ENCODE results near the gene RASAL1. TPM values are rescaled to one million over a fixed set of nuclear protein-coding genes. Genes with fewer than 3 reads are reported as not detected.
A peak's percentile ranks its signal among the peaks of the same experiment; 100 is the strongest.

Gene RASAL1
- total and polyA plus RNA-seq, 7 experiments from 2014 or later = 0.19 to 2.1 (median 1.4) TPM

- ChIA-PET CTCF (no interaction called here), POLR2A (no interaction called here)
- Histone ChIP-seq H3K4me1 (ENCODE audit: control insufficient read depth in 2 of 2, insufficient read depth in 2 of 2, low read length in 2 of 2) (no peaks in the 10 kb centered on the region), H3K4me3 (ENCODE audit: low read length) (no peak overlapping the region), H3K9me3 (ENCODE audit: control insufficient read depth in 2 of 3, low read length in 3 of 3) (no peaks in the 10 kb centered on the region), H3K27me3 (ENCODE audit: control insufficient read depth in 2 of 2, insufficient read depth in 2 of 2, low read length in 2 of 2) (no peaks in the 10 kb centered on the region), H3K27ac (ENCODE audit: low read depth, low read length) (no peak overlapping the region), H3K36me3 (ENCODE audit: control insufficient read depth in 2 of 3, insufficient read depth in 3 of 3, low read length in 3 of 3) (peaks cover 7 to 97% (median 13%) of the 10 kb centered on the region in 3 experiments)
- H3K36me3 Mint-ChIP-seq = peaks cover 0 to 34% (median 8%) of the 10 kb centered on the region in 5 donors
- H3K4me3 Mint-ChIP-seq = no peak overlapping the region
- H3K4me1 Mint-ChIP-seq = peaks cover 0 to 2% (median 0%) of the 10 kb centered on the region in 7 donors
- H3K27me3 Mint-ChIP-seq = no peaks in the 10 kb centered on the region
- no peak overlapping the region for H3K27ac Mint-ChIP-seq
- no peak for ATAC-seq
- intact Hi-C loops (cut with micrococcal nuclease) = no loop called here
- no peaks in the 10 kb centered on the region for H3K9me3 Mint-ChIP-seq
- no peak for DNase-seq
These were observed 28.5 kb upstream of the RASAL1 start for GRCh38 chr12:113164014-113164413.

- intact Hi-C loops (cut with micrococcal nuclease) = no loop called here
- Mint-ChIP-seq H3K36me3 (peaks cover 0 to 35% (median 8%) of the 10 kb centered on the region in 5 donors), H3K27me3 (no peaks in the 10 kb centered on the region), H3K9me3 (no peaks in the 10 kb centered on the region), H3K27ac (no peak overlapping the region), H3K4me1 (peaks cover 0 to 2% (median 0%) of the 10 kb centered on the region in 7 donors), H3K4me3 (no peak overlapping the region)
- Histone ChIP-seq H3K4me1 (ENCODE audit: control insufficient read depth in 2 of 2, insufficient read depth in 2 of 2, low read length in 2 of 2) (no peaks in the 10 kb centered on the region), H3K9me3 (ENCODE audit: control insufficient read depth in 2 of 3, low read length in 3 of 3) (no peaks in the 10 kb centered on the region), H3K27ac (ENCODE audit: low read depth, low read length) (no peak overlapping the region), H3K36me3 (ENCODE audit: control insufficient read depth in 2 of 3, insufficient read depth in 3 of 3, low read length in 3 of 3) (peaks cover 7 to 97% (median 7%) of the 10 kb centered on the region in 3 experiments), H3K4me3 (ENCODE audit: low read length) (no peak overlapping the region), H3K27me3 (ENCODE audit: control insufficient read depth in 2 of 2, insufficient read depth in 2 of 2, low read length in 2 of 2) (no peaks in the 10 kb centered on the region)
- CTCF ChIA-PET = interaction anchor here (0.6 kb wide), 1 partner anchor 263 kb away, joined by 3 read pairs; no protein-coding TSS in a partner anchor
- ATAC-seq = no peak
- no peak for DNase-seq
- POLR2A ChIA-PET = no interaction called here
These were observed 27.4 kb upstream of the RASAL1 start for GRCh38 chr12:113163030-113163360.

- Mint-ChIP-seq H3K4me1 (peaks cover 0 to 2% (median 0%) of the 10 kb centered on the region in 7 donors), H3K4me3 (no peak overlapping the region), H3K27ac (peak overlapping the region in 1 of 9 donors; percentile 65), H3K27me3 (no peaks in the 10 kb centered on the region), H3K36me3 (peaks cover 0 to 35% (median 8%) of the 10 kb centered on the region in 5 donors), H3K9me3 (no peaks in the 10 kb centered on the region)
- Histone ChIP-seq H3K4me3 (ENCODE audit: low read length) (no peak overlapping the region), H3K27me3 (ENCODE audit: control insufficient read depth in 2 of 2, insufficient read depth in 2 of 2, low read length in 2 of 2) (no peaks in the 10 kb centered on the region), H3K36me3 (ENCODE audit: control insufficient read depth in 2 of 3, insufficient read depth in 3 of 3, low read length in 3 of 3) (peaks cover 6 to 97% (median 7%) of the 10 kb centered on the region in 3 experiments), H3K4me1 (ENCODE audit: control insufficient read depth in 2 of 2, insufficient read depth in 2 of 2, low read length in 2 of 2) (no peaks in the 10 kb centered on the region), H3K27ac (ENCODE audit: low read depth, low read length) (peak overlapping the region; percentile 0), H3K9me3 (ENCODE audit: control insufficient read depth in 2 of 3, low read length in 3 of 3) (no peaks in the 10 kb centered on the region)
- ATAC-seq = no peak
- intact Hi-C loops (cut with micrococcal nuclease) = no loop called here
- ChIA-PET POLR2A (interaction anchor here (0.6 to 0.7 kb wide), 3 partner anchors 20 to 66 kb away, joined by 3 to 4 read pairs (median 4); no protein-coding TSS in a partner anchor), CTCF (interaction anchor here (0.6 kb wide), 1 partner anchor 263 kb away, joined by 3 read pairs; no protein-coding TSS in a partner anchor)
- DNase-seq = no peak
These were observed 26.8 kb upstream of the RASAL1 start for GRCh38 chr12:113162102-113163029.

- Histone ChIP-seq H3K4me1 (ENCODE audit: control insufficient read depth in 2 of 2, insufficient read depth in 2 of 2, low read length in 2 of 2) (no peaks in the 10 kb centered on the region), H3K9me3 (ENCODE audit: control insufficient read depth in 2 of 3, low read length in 3 of 3) (no peaks in the 10 kb centered on the region), H3K27me3 (ENCODE audit: control insufficient read depth in 2 of 2, insufficient read depth in 2 of 2, low read length in 2 of 2) (no peaks in the 10 kb centered on the region), H3K4me3 (ENCODE audit: low read length) (no peak overlapping the region), H3K27ac (ENCODE audit: low read depth, low read length) (no peak overlapping the region), H3K36me3 (ENCODE audit: control insufficient read depth in 2 of 3, insufficient read depth in 3 of 3, low read length in 3 of 3) (peaks cover 6 to 93% (median 7%) of the 10 kb centered on the region in 3 experiments)
- DNase-seq (no peak), ATAC-seq (no peak)
- POLR2A ChIA-PET = interaction anchor here (0.7 kb wide), 1 partner anchor 67 kb away, joined by 3 read pairs; no protein-coding TSS in a partner anchor
- Mint-ChIP-seq H3K27me3 (no peaks in the 10 kb centered on the region), H3K4me1 (peaks cover 0 to 7% (median 0%) of the 10 kb centered on the region in 7 donors), H3K36me3 (peaks cover 0 to 32% (median 11%) of the 10 kb centered on the region in 5 donors), H3K27ac (peak overlapping the region in 2 of 9 donors; percentile 8 to 37), H3K9me3 (no peaks in the 10 kb centered on the region), H3K4me3 (no peak overlapping the region)
- CTCF ChIA-PET = interaction anchor here (1.2 kb wide), 1 partner anchor 63 kb away, joined by 4 read pairs; no protein-coding TSS in a partner anchor
- intact Hi-C loops (cut with micrococcal nuclease) = no loop called here
These were observed 26.0 kb upstream of the RASAL1 start for GRCh38 chr12:113161415-113162016.

- Mint-ChIP-seq H3K27me3 (peaks cover 0 to 4% (median 0%) of the 10 kb centered on the region in 5 donors), H3K4me1 (peaks cover 0 to 12% (median 5%) of the 10 kb centered on the region in 7 donors), H3K4me3 (no peak overlapping the region), H3K27ac (no peak overlapping the region), H3K36me3 (peaks cover 0 to 22% (median 10%) of the 10 kb centered on the region in 5 donors), H3K9me3 (no peaks in the 10 kb centered on the region)
- Histone ChIP-seq H3K4me3 (ENCODE audit: low read length) (no peak overlapping the region), H3K4me1 (ENCODE audit: control insufficient read depth in 2 of 2, insufficient read depth in 2 of 2, low read length in 2 of 2) (peaks cover 0 to 6% of the 10 kb centered on the region in 2 donors), H3K27me3 (ENCODE audit: control insufficient read depth in 2 of 2, insufficient read depth in 2 of 2, low read length in 2 of 2) (no peaks in the 10 kb centered on the region), H3K36me3 (ENCODE audit: control insufficient read depth in 2 of 3, insufficient read depth in 3 of 3, low read length in 3 of 3) (peaks cover 6 to 77% (median 7%) of the 10 kb centered on the region in 3 experiments), H3K27ac (ENCODE audit: low read depth, low read length) (no peak overlapping the region), H3K9me3 (ENCODE audit: control insufficient read depth in 2 of 3, low read length in 3 of 3) (no peaks in the 10 kb centered on the region)
- intact Hi-C loops (cut with micrococcal nuclease) = loop anchor here in 1 of 2 donors (10.0 kb wide), 1 partner anchor 255 kb away; the partner anchor contains the start of gene OAS1
- no peak for ATAC-seq
- POLR2A ChIA-PET = no interaction called here
- CTCF ChIA-PET = interaction anchor here (0.7 to 1.0 kb wide), 2 partner anchors 14 to 709 kb away, joined by 3 to 4 read pairs; no protein-coding TSS in a partner anchor
- DNase-seq = no peak
These were observed 24.4 kb upstream of the RASAL1 start for GRCh38 chr12:113159937-113160336.

GRCh38 chr12:113158439-113159203 is 23.1 kb upstream of the RASAL1 start:
- intact Hi-C loops (cut with micrococcal nuclease) = loop anchor here in 1 of 2 donors (10.0 kb wide), 1 partner anchor 254 kb away; the partner anchor contains the start of gene OAS1
- Histone ChIP-seq H3K27me3 (ENCODE audit: control insufficient read depth in 2 of 2, insufficient read depth in 2 of 2, low read length in 2 of 2) (no peaks in the 10 kb centered on the region), H3K4me3 (ENCODE audit: low read length) (no peak overlapping the region), H3K9me3 (ENCODE audit: control insufficient read depth in 2 of 3, low read length in 3 of 3) (no peaks in the 10 kb centered on the region), H3K4me1 (ENCODE audit: control insufficient read depth in 2 of 2, insufficient read depth in 2 of 2, low read length in 2 of 2) (peaks cover 0 to 15% of the 10 kb centered on the region in 2 donors), H3K36me3 (ENCODE audit: control insufficient read depth in 2 of 3, insufficient read depth in 3 of 3, low read length in 3 of 3) (peaks cover 6 to 64% (median 7%) of the 10 kb centered on the region in 3 experiments), H3K27ac (ENCODE audit: low read depth, low read length) (no peak overlapping the region)
- Mint-ChIP-seq H3K27me3 (peaks cover 0 to 10% (median 0%) of the 10 kb centered on the region in 5 donors), H3K4me3 (peak overlapping the region in 1 of 10 donors; percentile 20), H3K4me1 (peaks cover 0 to 16% (median 10%) of the 10 kb centered on the region in 7 donors), H3K36me3 (peaks cover 0 to 22% (median 10%) of the 10 kb centered on the region in 5 donors), H3K9me3 (no peaks in the 10 kb centered on the region), H3K27ac (no peak overlapping the region)
- POLR2A ChIA-PET = no interaction called here
- ATAC-seq = no peak
- DNase-seq = no peak
- CTCF ChIA-PET = no interaction called here

Data from naive thymus-derived CD4-positive, alpha-beta T cell (primary cell).